H9 (cell line): ENCODE results near the gene CDYL. TPM values are rescaled to one million over a fixed set of nuclear protein-coding genes. Genes with fewer than 3 reads are reported as not detected.
A peak's percentile ranks its signal among the peaks of the same experiment; 100 is the strongest.

Source experiments
- DNase-seq: peaks from one replicate; pipeline ENCODE4 v3.0.0-alpha.2; 2017
- H2AFZ ChIP-seq: one replicate; pipeline ENCODE4 v1.6.1; 2013; ENCODE audit warnings: mild to moderate bottlenecking, low read length, control low read depth, moderate library complexity
- H2AK5ac ChIP-seq: 2 replicates; pipeline ENCODE4 v1.6.1; 2013; ENCODE audit warnings: low read length, control low read depth, mixed read lengths; ENCODE audit not compliant: insufficient read length
- H2BK120ac ChIP-seq: one replicate; pipeline ENCODE4 v1.6.1; 2013; ENCODE audit warnings: low read depth, mild to moderate bottlenecking, low read length, control low read depth, inconsistent platforms; ENCODE audit not compliant: poor library complexity, severe bottlenecking
- H2BK12ac ChIP-seq: 2 replicates; pipeline ENCODE4 v1.6.1; 2013; ENCODE audit warnings: low read length, control low read depth, mixed read lengths, low read depth; ENCODE audit not compliant: insufficient read length
- H2BK15ac ChIP-seq: 2 replicates; pipeline ENCODE4 v1.6.1; 2013; ENCODE audit warnings: low read depth, low read length, control low read depth
- H2BK20ac ChIP-seq: one replicate; pipeline ENCODE4 v1.6.1; 2013; ENCODE audit warnings: low read depth, mild to moderate bottlenecking, low read length, control low read depth, inconsistent platforms; ENCODE audit not compliant: poor library complexity, severe bottlenecking
- H2BK5ac ChIP-seq: 2 replicates; pipeline ENCODE4 v1.6.1; 2013; ENCODE audit warnings: low read length, control low read depth, mixed read lengths; ENCODE audit not compliant: insufficient read length
- H3K14ac ChIP-seq: 2 replicates; pipeline ENCODE4 v1.6.1; 2013; ENCODE audit warnings: low read length, control low read depth; ENCODE audit not compliant: insufficient read depth
- H3K18ac ChIP-seq: 2 replicates; pipeline ENCODE4 v1.6.1; 2013; ENCODE audit warnings: low read depth, mild to moderate bottlenecking, mixed read lengths, low read length, control low read depth; ENCODE audit not compliant: insufficient read length
- H3K23ac ChIP-seq: 2 replicates; pipeline ENCODE4 v1.6.1; 2013; ENCODE audit warnings: low read length, control low read depth, mixed read lengths, low read depth; ENCODE audit not compliant: insufficient read length
- H3K23me2 ChIP-seq: 2 replicates; pipeline ENCODE4 v1.6.1; 2013; ENCODE audit warnings: low read depth, mild to moderate bottlenecking, mixed read lengths, low read length, control low read depth; ENCODE audit not compliant: insufficient read length, poor library complexity, severe bottlenecking
- H3K27ac ChIP-seq: 2 replicates; pipeline ENCODE4 v1.5.1; 2013; ENCODE audit warnings: low read length, control low read depth, mixed read lengths, low read depth; ENCODE audit not compliant: insufficient read length
- H3K27me3 ChIP-seq: 2 replicates; pipeline ENCODE4 v1.6.1; 2013; ENCODE audit warnings: low read length, control low read depth, inconsistent platforms; ENCODE audit not compliant: insufficient read depth
- H3K4ac ChIP-seq: 2 replicates; pipeline ENCODE4 v1.6.1; 2013; ENCODE audit warnings: low read depth, mild to moderate bottlenecking, control low read depth, inconsistent platforms, low read length, moderate library complexity
- H3K4me1 ChIP-seq: 2 replicates; pipeline ENCODE4 v1.6.1; 2013; ENCODE audit warnings: low read length, control low read depth, inconsistent platforms; ENCODE audit not compliant: insufficient read depth
- H3K4me2 ChIP-seq: 2 replicates; pipeline ENCODE4 v1.6.1; 2013; ENCODE audit warnings: low read length, control low read depth, mixed read lengths; ENCODE audit not compliant: insufficient read length, insufficient read depth
- H3K56ac ChIP-seq: 2 replicates; pipeline ENCODE4 v1.6.1; 2013; ENCODE audit warnings: low read depth, mild to moderate bottlenecking, mixed read lengths, low read length, control low read depth; ENCODE audit not compliant: insufficient read length
- H3K79me1 ChIP-seq: 2 replicates; pipeline ENCODE4 v1.6.1; 2013; ENCODE audit warnings: low read depth, mild to moderate bottlenecking, moderate library complexity, low read length, control low read depth, inconsistent platforms; ENCODE audit not compliant: insufficient read depth, poor library complexity, severe bottlenecking
- H3K79me2 ChIP-seq: 2 replicates; pipeline ENCODE4 v1.6.1; 2013; ENCODE audit warnings: low read length, control low read depth, inconsistent platforms; ENCODE audit not compliant: insufficient read depth
- H3K9ac ChIP-seq: 2 replicates; pipeline ENCODE4 v1.6.1; 2013; ENCODE audit warnings: low read length, control low read depth, mixed read lengths; ENCODE audit not compliant: insufficient read length; ENCODE audit errors: extremely low read depth
- H3K9me3 ChIP-seq: one replicate; pipeline ENCODE4 v1.6.1; 2013; ENCODE audit warnings: low read depth, low read length, inconsistent platforms; ENCODE audit not compliant: control insufficient read depth
- H3T11ph ChIP-seq: one replicate; pipeline ENCODE4 v1.6.1; 2013; ENCODE audit warnings: mild to moderate bottlenecking, low read length, control low read depth, inconsistent platforms
- H4K20me1 ChIP-seq: one replicate; pipeline ENCODE4 v1.6.1; 2013; ENCODE audit not compliant: control insufficient read depth, insufficient read length, insufficient read depth
- H4K5ac ChIP-seq: 2 replicates; pipeline ENCODE4 v1.6.1; 2013; ENCODE audit warnings: low read depth, mild to moderate bottlenecking, mixed read lengths, low read length, control low read depth; ENCODE audit not compliant: insufficient read length
- H4K8ac ChIP-seq: replicated peaks from 2 replicates; pipeline ENCODE4 v1.6.1; 2013; ENCODE audit warnings: low read length, control low read depth, mixed read lengths, low read depth; ENCODE audit not compliant: insufficient read length
- H4K91ac ChIP-seq: 2 replicates; pipeline ENCODE4 v1.6.1; 2013; ENCODE audit warnings: low read depth, mild to moderate bottlenecking, moderate library complexity, mixed read lengths, low read length, control low read depth; ENCODE audit not compliant: insufficient read length
- H3K27ac Mint-ChIP-seq, 3 experiments: 2 replicates in 2 of 3; 3 replicates in 1 of 3; pipeline ENCODE4 v1.8.0; 2020 to 2021; ENCODE audit warnings: mixed read lengths in 3 of 3, mild to moderate bottlenecking in 1 of 3, moderate library complexity in 1 of 3
- H3K27me3 Mint-ChIP-seq: 2 replicates; pipeline ENCODE4 v1.8.0; 2021; ENCODE audit warnings: low read depth, mild to moderate bottlenecking, moderate library complexity, mixed read lengths
- H3K36me3 Mint-ChIP-seq, 3 experiments: 2 replicates in 2 of 3; 3 replicates in 1 of 3; pipeline ENCODE4 v1.8.0; 2020 to 2021; ENCODE audit warnings: low read depth in 3 of 3, mixed read lengths in 3 of 3; ENCODE audit not compliant: insufficient read depth in 1 of 3
- H3K4me1 Mint-ChIP-seq, 2 experiments: 2 replicates each; pipeline ENCODE4 v1.8.0; 2020; ENCODE audit warnings: mixed read lengths in 2 of 2
- H3K4me3 Mint-ChIP-seq, 2 experiments: 2 replicates in 1 of 2; 3 replicates in 1 of 2; pipeline ENCODE4 v1.8.0; 2020 to 2021; ENCODE audit warnings: mild to moderate bottlenecking in 2 of 2, mixed read lengths in 2 of 2, moderate library complexity in 1 of 2
- H3K9me3 Mint-ChIP-seq, 2 experiments: 2 replicates in 1 of 2; 3 replicates in 1 of 2; pipeline ENCODE4 v1.8.0; 2020; ENCODE audit warnings: mild to moderate bottlenecking in 2 of 2, mixed read lengths in 2 of 2, moderate library complexity in 1 of 2
- WGBS: extraction: QIAGEN DNeasy Blood & Tissue Kit; methylation state at CpG from one replicate; pipeline ENCODE4 v1.1.7; 2013; ENCODE audit warnings: missing lambda C conversion rate, low lambda C conversion rate, mixed read lengths; ENCODE audit not compliant: insufficient read length; ENCODE audit errors: extremely low coverage; 5-methylcytosine and 5-hydroxymethylcytosine counted together
- total RNA-seq: library from RNA; stranded (reverse); gene quantifications from 2 replicates; pipeline ENCODE4 v1.2.1, GENCODE V29; 2021
- TF ChIP-seq, protein P1 (sequence below): fragments of 200-600 bp; sonication (generic); conservative IDR thresholded peaks from 3 replicates; pipeline ENCODE4 v1.8.0; 2021; ENCODE audit warnings: antibody characterized with exemption, mild to moderate bottlenecking

CDYL gene
- total RNA-seq, 1 experiment from 2014 or later: 95.0 TPM

DNA sequence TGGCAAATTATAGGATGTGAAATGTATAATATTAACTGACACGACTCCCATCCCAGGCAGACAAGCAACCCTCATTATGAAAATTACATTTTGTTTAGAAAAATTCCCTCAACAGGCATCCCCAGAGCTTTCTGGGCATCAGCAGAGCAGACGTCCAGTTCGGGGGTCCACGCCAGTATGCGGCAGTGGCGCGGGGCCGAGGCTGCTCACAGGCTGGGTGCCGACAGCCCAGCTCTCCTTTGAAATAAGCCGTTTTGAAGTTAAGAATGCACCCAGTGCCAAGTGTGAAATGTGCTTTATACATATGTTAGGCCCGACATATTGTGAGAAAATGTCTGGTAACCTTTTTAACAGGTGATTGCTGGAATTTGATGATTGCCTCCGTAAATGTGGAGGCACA, 177.2 kb downstream of the CDYL start:
- Histone ChIP-seq H2AFZ (no peak overlapping the region), H4K8ac (no peak overlapping the region), H2AK5ac (no peak overlapping the region), H2BK5ac (no peak overlapping the region), H4K5ac (no peak overlapping the region), H3K23me2 (no peaks in the 10 kb centered on the region), H2BK20ac (no peak overlapping the region), H3K23ac (no peak overlapping the region), H2BK12ac (no peak overlapping the region), H3T11ph (no peak overlapping the region), H3K27ac (no peak overlapping the region), H2BK120ac (no peak overlapping the region), H3K9me3 (no peaks in the 10 kb centered on the region), H3K56ac (no peak overlapping the region), H2BK15ac (no peak overlapping the region), H3K14ac (no peak overlapping the region), H4K20me1 (peaks cover 2% of the 10 kb centered on the region), H3K79me1 (no peaks in the 10 kb centered on the region), H4K91ac (no peak overlapping the region), H3K9ac (no peak overlapping the region), H3K79me2 (no peaks in the 10 kb centered on the region), H3K4me2 (no peak overlapping the region), H3K4ac (no peak overlapping the region), H3K27me3 (no peaks in the 10 kb centered on the region), H3K4me1 (peaks cover 4% of the 10 kb centered on the region; the same call in 1 of the 2 replicates), H3K18ac (no peak overlapping the region)
- Mint-ChIP-seq H3K4me3 (no peak overlapping the region), H3K9me3 (no peaks in the 10 kb centered on the region), H3K27ac (peak overlapping the region in 1 of 3 experiments; percentile 87; a peak in 1 of 7 replicates), H3K4me1 (peaks cover 29 to 33% of the 10 kb centered on the region in 2 experiments), H3K27me3 (no peaks in the 10 kb centered on the region), H3K36me3 (peaks cover 31 to 69% (median 65%) of the 10 kb centered on the region in 3 experiments)
- WGBS: no CpG with 5 or more reads among the region's 12 CpGs
- TF ChIP-seq, protein P1, sequence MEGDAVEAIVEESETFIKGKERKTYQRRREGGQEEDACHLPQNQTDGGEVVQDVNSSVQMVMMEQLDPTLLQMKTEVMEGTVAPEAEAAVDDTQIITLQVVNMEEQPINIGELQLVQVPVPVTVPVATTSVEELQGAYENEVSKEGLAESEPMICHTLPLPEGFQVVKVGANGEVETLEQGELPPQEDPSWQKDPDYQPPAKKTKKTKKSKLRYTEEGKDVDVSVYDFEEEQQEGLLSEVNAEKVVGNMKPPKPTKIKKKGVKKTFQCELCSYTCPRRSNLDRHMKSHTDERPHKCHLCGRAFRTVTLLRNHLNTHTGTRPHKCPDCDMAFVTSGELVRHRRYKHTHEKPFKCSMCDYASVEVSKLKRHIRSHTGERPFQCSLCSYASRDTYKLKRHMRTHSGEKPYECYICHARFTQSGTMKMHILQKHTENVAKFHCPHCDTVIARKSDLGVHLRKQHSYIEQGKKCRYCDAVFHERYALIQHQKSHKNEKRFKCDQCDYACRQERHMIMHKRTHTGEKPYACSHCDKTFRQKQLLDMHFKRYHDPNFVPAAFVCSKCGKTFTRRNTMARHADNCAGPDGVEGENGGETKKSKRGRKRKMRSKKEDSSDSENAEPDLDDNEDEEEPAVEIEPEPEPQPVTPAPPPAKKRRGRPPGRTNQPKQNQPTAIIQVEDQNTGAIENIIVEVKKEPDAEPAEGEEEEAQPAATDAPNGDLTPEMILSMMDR: no peak
- DNase-seq: no peak
